Measurements from ENCODE around the gene CHRNA1.

GRCh38 chr2:174805803-174806202 lies 41.5 kb upstream of the CHRNA1 start:
- no peak for TF ChIP-seq ZBTB21 (CRISPR knock-in tag; IDR thresholded peaks at IDR 0.05)
- TF ChIP-seq CTCF (CRISPR knock-in tag; IDR thresholded peaks at IDR 0.05) = no peak
- no peak for TF ChIP-seq HMGXB4 (CRISPR knock-in tag; IDR thresholded peaks at IDR 0.05; ENCODE audit: borderline replicate concordance in 1 of 2, low read depth in 1 of 2)
- no peak for TF ChIP-seq CEBPB (IDR thresholded peaks at IDR 0.05; ENCODE audit: borderline replicate concordance, low read depth, low read length)
- TF ChIP-seq NFIC (IDR thresholded peaks at IDR 0.05; ENCODE audit: low read length) = no peak
- no peak for TF ChIP-seq NR2F1 (CRISPR knock-in tag; IDR thresholded peaks at IDR 0.05)
- no peak for TF ChIP-seq YY1 (IDR thresholded peaks at IDR 0.05; ENCODE audit: insufficient read depth, insufficient replicate concordance, low read depth, low read length)
- TF ChIP-seq ZNF121 (CRISPR knock-in tag; IDR thresholded peaks at IDR 0.05) = no peak
- no peak for TF ChIP-seq ATF3 (CRISPR knock-in tag; IDR thresholded peaks at IDR 0.05)
- TF ChIP-seq MTA1 (CRISPR knock-in tag; IDR thresholded peaks at IDR 0.05; ENCODE audit: borderline replicate concordance) = no peak
- TF ChIP-seq SP1 (IDR thresholded peaks at IDR 0.05) = no peak
- no peak for TF ChIP-seq SP1 (CRISPR knock-in tag; IDR thresholded peaks at IDR 0.05)
- TF ChIP-seq POLR2A (IDR thresholded peaks at IDR 0.05; ENCODE audit: insufficient read depth in 1 of 2, low read depth in 2 of 2, low read length in 2 of 2) = no peak
- TF ChIP-seq POLR2AphosphoS5 (IDR thresholded peaks at IDR 0.05; ENCODE audit: low read depth, low read length) = no peak
